Measurements from ENCODE around the gene MUC6.

Gene MUC6

DNA sequence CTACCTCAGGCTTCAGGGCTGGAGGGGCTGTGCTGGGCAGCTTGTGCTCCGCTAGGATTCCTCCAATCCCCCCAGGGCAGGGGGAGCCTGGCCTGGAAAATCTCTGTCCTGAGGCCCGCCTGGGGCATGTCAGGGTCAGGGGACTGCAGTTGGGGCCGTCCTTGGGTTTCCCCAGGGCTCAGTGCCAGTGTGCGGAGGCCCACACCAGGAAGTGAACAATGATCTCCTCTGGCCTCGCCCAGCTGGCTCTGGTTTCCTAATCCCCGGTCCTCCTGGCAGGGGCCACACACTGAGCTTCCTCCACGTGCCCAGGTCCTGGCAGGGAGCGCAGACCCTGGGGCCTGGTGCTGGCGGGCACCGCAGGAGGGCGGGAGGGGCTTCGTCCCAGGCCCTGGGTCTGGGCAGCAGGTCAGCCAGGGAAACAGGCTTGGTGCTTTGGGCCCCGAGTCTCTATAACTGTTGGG lies 36.8 kb upstream of the MUC6 start:
- peak; percentile 59 for DNase-seq (ENCODE audit: low read depth)

DNA sequence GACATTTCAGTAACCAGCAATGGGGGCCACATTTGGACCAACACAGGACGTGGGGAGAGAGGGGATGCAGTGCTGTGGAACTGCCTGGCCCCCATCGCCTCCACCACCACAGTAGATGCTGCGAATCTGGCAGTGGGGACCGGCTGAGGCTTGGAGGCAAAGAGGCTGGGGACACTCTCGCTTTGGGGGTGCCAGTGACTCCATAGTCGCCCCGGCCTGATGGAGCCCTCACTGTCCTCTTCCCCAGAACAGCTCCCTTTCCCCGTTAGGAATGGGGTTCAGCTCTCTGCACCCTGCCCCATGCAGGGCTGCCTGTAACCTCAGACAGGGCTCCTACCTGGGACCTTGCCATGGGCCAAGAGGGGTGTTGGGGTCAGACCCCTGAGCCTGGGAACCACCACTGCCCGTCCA lies 36.3 kb upstream of the MUC6 start:
- DNase-seq (ENCODE audit: low read depth) = no peak

GRCh38 chr11:1072116-1072820 lies 35.8 kb upstream of the MUC6 start:
- DNase-seq (ENCODE audit: low read depth) = peak; percentile 68

DNA sequence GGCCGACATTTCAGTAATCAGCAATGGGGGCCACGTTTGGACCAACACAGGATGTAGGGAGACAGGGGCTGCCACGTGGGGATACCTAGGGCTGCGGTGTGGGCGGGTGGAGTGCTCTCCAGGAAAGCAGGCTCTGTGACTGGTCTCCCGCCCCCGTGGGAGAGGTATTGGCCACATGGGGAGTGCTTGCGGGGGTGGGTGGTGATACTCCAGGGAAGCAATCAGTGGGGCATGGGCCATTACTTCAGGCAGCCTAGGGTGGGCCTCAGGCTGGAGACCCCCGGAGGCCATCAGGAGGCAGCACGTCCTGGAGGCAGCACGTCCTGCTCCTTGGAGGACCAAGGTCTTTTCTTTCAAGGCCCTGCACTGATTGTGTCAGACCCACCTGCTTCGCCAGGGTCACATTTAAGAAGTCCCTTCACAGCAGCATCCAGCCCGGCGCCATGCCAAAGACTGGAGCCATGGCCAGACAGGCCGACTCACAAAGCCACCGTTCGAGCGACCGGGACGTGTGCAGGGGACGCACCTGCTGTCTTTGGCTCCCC lies 35.1 kb upstream of the MUC6 start:
- DNase-seq (ENCODE audit: low read depth) = no peak

DNA sequence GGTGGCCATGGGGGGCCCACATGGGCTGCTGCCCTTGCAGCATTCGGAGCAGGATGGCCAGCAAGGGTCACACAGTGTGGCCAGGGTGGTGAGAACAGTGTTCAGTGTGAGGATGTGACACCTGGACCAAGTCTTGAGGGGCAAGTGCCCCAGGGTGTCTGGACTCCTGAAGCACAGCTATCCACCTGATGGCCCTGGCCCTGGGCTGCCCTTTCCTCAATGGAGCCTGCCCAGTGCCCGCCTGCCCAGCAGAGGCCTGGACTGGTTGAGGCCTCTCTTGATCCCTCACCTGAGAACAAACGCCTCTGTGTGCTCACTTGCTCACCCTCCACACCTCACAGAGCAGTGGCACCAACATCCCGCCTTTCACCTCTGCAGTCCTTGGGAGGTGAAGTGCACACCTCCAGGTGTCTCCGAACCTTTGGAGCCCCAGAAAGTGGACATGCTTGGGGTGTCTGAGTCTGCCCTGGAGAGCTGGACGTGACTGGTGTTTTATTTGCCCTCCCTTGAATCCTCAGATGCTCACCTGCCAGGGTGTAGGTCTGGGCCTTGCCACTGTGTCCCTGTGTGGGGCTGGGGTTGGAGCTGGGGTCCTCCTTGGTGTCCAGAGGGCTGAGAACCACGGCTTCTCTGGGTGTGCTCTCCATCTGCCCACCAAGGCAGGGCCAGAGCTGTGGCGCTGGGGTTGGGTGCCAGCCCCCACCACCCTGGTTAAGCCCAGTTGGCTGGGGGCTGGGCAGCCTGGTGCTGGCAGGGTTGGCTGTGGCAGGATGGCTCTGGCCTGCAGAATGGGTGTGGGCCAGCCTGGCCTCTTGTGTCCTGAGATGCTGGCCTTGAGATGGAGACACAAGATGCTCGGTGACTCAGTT lies 34.3 kb upstream of the MUC6 start:
- no peak for DNase-seq (ENCODE audit: low read depth)

DNA sequence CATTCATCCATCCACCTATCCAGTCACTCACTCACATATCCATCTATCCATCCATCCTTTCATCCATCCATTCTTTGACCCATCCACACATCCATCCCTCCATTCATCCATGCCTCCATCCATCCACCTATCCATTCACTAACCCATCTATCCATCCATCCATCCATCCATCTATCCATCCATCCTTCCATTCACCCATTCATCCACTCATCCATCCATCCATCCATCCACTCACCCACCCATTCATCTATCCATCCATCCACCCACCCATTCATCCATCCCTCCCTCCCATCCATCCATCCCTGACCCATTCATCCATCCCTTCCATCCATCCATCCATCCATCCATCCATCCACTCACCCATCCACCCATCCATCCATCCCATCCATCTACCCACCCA lies 33.2 kb upstream of the MUC6 start:
- DNase-seq (ENCODE audit: low read depth) = no peak

DNA sequence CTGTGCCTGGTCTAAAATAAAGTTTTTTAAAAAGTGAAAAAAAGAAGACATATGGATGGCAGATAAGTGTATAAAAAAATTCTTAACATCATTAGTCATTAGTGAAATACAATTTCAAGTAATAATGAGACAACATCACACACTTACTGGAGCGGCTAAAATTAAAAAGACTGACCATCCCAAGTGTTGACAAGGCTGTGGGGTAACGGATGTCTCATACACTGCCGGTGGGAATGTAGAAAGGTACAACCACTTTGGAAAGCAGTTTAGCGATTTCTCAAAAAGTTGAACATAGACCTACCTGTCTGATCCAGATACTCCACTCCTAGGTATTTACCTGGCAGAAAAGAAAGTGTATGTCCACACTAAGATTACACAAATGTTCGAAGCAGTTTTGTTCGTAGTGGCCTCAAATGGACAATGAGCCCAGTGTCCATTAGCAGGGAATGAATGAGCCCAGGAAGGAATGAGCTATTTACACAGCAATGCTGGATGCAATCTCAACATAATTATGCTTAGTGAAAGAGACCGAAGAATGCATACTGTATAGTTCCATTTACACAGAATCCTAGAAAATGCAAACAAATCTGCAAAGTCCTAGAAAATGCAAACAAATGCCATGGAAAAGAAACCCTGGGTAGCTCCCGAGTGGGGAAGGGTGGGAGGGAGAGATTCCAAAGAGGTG lies 31.4 kb upstream of the MUC6 start:
- DNase-seq (ENCODE audit: low read depth) = no peak

DNA sequence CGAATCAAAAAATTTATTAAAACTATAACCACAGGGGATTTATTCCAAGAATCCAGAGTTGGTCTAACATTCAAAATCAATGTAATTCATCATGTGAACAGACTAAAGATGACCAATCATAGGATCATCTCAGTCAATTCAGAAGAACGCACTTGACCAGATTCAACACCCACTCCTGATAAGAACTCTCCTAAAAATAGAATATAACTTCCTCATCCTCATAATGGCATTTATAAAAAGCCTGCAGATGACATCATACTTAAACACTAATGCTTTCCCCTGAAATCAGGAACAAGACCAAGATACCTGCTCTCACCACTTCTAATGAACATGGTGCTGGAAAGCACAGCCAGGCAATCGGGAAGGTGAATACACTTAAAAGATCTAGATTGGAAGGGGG lies 27.6 kb upstream of the MUC6 start:
- DNase-seq (ENCODE audit: low read depth) = peak; percentile 25

DNA sequence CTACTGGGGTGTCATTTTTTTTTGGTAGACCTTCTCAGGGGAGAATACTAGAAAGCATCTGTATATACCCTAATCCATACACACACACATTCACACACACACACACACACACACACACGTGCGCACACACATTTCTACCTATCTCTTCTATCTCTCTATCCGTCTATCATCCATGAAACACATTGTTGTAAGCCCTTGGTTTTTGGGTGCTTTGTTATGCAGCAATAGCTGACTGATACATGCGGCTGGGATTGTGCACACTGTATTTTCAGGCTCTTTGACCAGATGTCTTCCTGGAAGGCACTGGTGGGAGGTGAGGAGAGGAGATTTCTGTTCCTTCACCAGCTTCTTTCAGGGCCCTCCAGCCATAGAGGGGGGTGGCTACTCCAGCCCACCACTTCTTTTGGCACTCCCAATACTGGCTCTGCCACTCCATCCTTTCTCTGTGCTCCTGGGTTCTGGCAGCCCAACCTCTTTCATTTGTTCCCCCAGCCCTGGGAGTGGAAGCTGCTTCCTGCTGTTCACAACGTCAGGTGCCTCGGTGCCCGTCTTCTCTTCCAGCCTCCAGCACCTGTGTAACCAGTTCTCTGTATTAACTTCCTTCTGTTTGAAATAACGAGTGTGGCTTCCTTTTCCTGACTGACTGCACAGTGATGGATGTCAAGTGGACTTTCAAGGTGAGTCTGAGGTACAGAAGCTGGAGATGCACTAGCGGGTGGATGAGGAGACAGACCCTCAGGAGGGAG lies 25.7 kb upstream of the MUC6 start:
- no peak for DNase-seq (ENCODE audit: low read depth)

GRCh38 chr11:1060852-1061616 lies 24.5 kb upstream of the MUC6 start:
- DNase-seq (ENCODE audit: low read depth) = no peak

GRCh38 chr11:1060410-1060809 lies 23.9 kb upstream of the MUC6 start:
- DNase-seq (ENCODE audit: low read depth) = no peak

GRCh38 chr11:1059759-1060158 lies 23.2 kb upstream of the MUC6 start:
- DNase-seq (ENCODE audit: low read depth) = no peak

DNA sequence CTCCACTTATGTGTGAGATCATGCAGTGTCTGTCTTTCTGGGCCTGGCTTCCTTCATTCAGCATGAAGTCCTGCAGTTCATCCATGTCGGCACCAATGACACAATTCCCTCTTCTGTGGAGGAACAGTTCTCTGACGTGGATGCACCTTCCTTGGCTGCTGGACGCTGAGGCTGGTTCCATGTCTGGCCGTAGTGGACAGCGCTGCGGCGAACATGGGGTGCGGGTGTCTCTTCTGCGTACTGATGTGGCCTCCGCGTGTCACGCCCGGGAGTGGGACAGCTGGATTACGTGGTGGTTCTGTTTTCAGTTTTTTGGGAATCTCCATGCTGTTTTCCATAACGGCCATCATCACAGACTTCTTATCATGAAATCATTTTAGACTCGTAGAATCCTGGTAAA lies 21.3 kb upstream of the MUC6 start:
- no peak for DNase-seq (ENCODE audit: low read depth)

GRCh38 chr11:1055990-1056771 lies 19.7 kb upstream of the MUC6 start:
- DNase-seq (ENCODE audit: low read depth) = no peak

DNA sequence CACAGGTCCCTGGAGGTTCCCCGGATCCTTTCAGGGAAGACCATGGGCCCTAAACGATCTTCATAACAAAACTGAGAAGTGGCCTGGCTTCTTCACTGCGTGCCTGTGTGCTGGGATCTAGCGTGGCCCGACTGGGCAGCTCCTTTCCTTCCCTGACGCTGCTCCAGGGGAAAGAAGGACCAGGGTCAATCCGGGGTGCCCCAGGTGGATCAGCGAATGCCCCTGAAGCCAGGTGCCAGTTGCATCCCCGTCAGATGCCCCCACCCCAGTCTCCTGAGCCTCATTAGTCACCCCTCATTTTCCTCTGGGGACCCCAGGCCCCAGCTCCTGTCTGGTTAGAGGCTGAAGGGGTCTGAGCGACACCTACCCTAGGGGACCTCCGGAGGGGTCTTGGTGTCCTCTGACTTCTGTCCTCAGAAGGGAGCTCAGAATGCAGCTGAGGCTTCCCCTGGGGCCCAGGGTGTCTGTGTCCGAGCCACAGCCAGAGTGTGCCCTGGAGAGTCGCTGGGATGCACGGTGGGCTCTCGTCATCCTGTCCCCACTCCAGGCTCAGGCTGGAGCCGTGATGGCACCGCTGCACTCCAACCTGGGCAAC lies 18.7 kb upstream of the MUC6 start:
- DNase-seq (ENCODE audit: low read depth) = no peak

DNA sequence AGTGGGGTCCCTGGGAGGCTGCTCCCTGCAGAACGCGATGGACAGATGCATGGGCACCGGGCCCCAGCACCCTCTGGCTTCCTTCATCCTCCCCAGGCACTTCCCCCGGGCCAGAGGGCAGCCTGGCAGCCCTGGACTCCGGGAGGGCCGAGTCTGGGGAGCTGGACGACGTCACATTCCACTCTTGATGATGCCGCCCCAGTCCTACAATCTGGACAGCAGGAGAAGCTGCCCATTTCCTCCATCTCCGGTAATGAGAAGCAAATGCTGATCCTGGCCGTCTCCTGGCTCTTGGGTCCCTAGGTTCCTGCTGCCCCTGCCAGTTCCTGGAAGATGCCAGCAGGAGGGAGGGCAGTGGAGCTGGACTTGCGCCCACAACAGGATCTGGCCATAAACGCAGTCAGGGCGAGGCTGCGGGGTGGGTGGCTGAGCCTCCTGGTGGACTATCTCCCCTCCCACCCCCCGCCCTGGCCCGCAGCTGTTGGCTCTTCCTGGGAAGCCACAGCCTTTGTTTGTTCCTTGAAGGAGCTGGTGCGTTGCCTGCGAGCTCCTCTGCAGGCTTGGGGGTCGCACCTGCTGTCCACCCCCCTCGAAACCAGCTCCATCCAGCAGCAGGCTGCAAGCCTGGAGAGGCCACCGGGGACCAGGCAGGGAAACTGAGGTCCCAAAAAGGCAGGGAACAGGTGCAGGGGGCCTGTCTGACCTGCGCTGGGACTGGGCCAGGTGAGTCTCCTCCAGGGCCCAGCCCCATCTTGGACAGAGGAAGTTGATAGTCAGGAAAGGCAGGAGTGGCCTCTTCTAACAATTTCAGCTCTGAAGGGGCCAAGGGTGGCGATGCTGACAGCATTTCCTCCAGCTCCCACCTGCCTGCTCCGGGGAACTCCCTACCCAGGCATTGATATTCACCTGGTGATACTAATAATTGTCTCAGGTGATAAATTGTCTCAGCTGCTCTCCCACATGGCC lies 17.9 kb upstream of the MUC6 start:
- no peak for DNase-seq (ENCODE audit: low read depth)

GRCh38 chr11:1053121-1053901 lies 16.8 kb upstream of the MUC6 start:
- DNase-seq (ENCODE audit: low read depth) = no peak

Data from amniotic epithelial cell (primary cell).